ENCODE data around the gene DGCR8. TPM values are rescaled to one million over a fixed set of nuclear protein-coding genes. Genes with fewer than 3 reads are reported as not detected.
A peak's percentile ranks its signal among the peaks of the same experiment; 100 is the strongest.

DGCR8 gene
- total RNA-seq, 1 experiment from 2014 or later: 53.1 TPM

- H3K36me3 Mint-ChIP-seq (ENCODE audit: insufficient read depth, unreplicated experiment): peaks cover 90% of the 10 kb centered on the region
- no peaks in the 10 kb centered on the region for H3K9me3 Mint-ChIP-seq (ENCODE audit: unreplicated experiment)
- peak overlapping the region; percentile 87 for H3K27ac Mint-ChIP-seq (ENCODE audit: unreplicated experiment)
- ChIA-PET CTCF (interaction anchor here (1.3 to 1.4 kb wide), 2 partner anchors 13 to 154 kb away, joined by 3 to 5 read pairs; no protein-coding TSS in a partner anchor), POLR2A (interaction anchor here (0.6 to 1.2 kb wide), 3 partner anchors 37 to 95 kb away, joined by 3 to 4 read pairs (median 4); partner anchors contain the start of gene TANGO2)
- H3K4me3 Mint-ChIP-seq (ENCODE audit: unreplicated experiment): peak overlapping the region; percentile 81
- no peak for DNase-seq
- TF ChIP-seq, protein P1, sequence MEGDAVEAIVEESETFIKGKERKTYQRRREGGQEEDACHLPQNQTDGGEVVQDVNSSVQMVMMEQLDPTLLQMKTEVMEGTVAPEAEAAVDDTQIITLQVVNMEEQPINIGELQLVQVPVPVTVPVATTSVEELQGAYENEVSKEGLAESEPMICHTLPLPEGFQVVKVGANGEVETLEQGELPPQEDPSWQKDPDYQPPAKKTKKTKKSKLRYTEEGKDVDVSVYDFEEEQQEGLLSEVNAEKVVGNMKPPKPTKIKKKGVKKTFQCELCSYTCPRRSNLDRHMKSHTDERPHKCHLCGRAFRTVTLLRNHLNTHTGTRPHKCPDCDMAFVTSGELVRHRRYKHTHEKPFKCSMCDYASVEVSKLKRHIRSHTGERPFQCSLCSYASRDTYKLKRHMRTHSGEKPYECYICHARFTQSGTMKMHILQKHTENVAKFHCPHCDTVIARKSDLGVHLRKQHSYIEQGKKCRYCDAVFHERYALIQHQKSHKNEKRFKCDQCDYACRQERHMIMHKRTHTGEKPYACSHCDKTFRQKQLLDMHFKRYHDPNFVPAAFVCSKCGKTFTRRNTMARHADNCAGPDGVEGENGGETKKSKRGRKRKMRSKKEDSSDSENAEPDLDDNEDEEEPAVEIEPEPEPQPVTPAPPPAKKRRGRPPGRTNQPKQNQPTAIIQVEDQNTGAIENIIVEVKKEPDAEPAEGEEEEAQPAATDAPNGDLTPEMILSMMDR (IDR thresholded peaks at IDR 0.05; ENCODE audit: insufficient read depth in 1 of 2, low read depth in 1 of 2, low read length in 1 of 2, severe bottlenecking in 1 of 2, unreplicated experiment in 1 of 2): no peak
- intact Hi-C loops (cut with micrococcal nuclease; ENCODE audit: unreplicated experiment): loop anchor here (10.0 kb wide), 1 partner anchor 152 kb away; no protein-coding TSS in a partner anchor
- no peaks in the 10 kb centered on the region for H3K27me3 ChIP-seq (replicated peaks; ENCODE audit: control insufficient read depth, insufficient read depth, low read length)
- peaks cover 5% of the 10 kb centered on the region for H3K36me3 ChIP-seq (ENCODE audit: control insufficient read depth, insufficient read depth, low read length)
- no peaks in the 10 kb centered on the region for H3K27me3 Mint-ChIP-seq (ENCODE audit: insufficient read depth, unreplicated experiment)
- BruUV-seq (replicated peaks): TSS peak; percentile 55
- H3K4me1 Mint-ChIP-seq (ENCODE audit: low read depth, unreplicated experiment): peaks cover 6% of the 10 kb centered on the region
- peak overlapping the region; percentile 81 for H3K4me3 ChIP-seq (ENCODE audit: low read depth, low read length)
- peaks cover 22% of the 10 kb centered on the region for H3K4me1 ChIP-seq
- H3K9me3 ChIP-seq: no peaks in the 10 kb centered on the region; the same call in 1 of the 2 replicates
Measured at GRCh38 chr22:20116376-20116950, 36.4 kb downstream of the DGCR8 start.

DNA sequence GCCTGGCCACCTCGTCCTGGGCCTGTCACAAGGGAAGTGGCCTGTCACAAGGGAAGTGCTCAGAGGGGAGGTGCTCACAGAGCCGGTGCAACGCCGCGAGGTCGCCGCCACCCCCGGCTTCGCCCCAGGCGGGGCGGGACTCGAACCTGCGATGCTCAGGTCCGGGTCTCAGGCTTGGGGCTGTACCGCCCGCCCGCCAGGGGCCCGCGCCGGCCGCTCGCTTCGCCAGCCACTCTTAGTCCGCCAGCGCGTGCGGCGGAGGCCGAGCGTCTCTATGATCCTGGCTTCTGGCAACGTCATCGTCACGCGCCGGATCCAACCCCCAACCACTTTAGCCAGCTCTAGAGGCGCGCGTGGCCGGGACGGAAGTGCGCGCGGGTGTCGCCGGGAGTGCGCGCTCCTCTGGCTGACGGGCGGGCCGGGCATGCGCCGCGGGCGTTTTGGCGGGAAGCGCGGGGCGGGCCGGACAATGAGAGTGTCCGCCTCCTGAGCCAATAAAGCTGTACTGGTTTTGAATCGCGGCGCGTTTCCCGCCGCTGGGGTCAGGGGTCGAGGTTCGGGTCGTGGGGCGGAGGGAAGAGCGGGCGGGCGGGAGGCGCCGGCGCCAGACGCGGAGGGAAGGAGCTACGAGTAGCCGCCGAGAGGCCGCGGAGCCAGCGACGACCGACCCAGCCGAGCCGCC is 37.1 kb downstream of the DGCR8 start, which contains the start of gene TRMT2A:
Gene TRMT2A (minus strand): TSS at position 276 of the 682 bp plus-strand sequence. CDS start 320 bp downstream, outside the sequence.
- POLR2A ChIA-PET: interaction anchor here (0.6 to 1.2 kb wide), 6 partner anchors 9 to 175 kb away, joined by 3 to 7 read pairs (median 4); partner anchors contain the start of genes COMT, DGCR8, TANGO2 and TXNRD2
- no peaks in the 10 kb centered on the region for H3K27me3 Mint-ChIP-seq (ENCODE audit: insufficient read depth, unreplicated experiment)

More for the DNA sequence above, 37.1 kb downstream of the DGCR8 start, which contains the start of gene TRMT2A:
- CTCF ChIA-PET: interaction anchor here (0.6 to 1.4 kb wide), 3 partner anchors 10 to 154 kb away, joined by 3 to 5 read pairs (median 5); no protein-coding TSS in a partner anchor
- no TSS peak for BruUV-seq (replicated peaks)
- H3K4me1 Mint-ChIP-seq (ENCODE audit: low read depth, unreplicated experiment): peaks cover 6% of the 10 kb centered on the region
- no peaks in the 10 kb centered on the region for H3K9me3 Mint-ChIP-seq (ENCODE audit: unreplicated experiment)
- Histone ChIP-seq H3K27me3 (replicated peaks; ENCODE audit: control insufficient read depth, insufficient read depth, low read length) (no peaks in the 10 kb centered on the region), H3K4me3 (ENCODE audit: low read depth, low read length) (peak within 1 kb of the TSS; percentile 87), H3K9me3 (no peaks in the 10 kb centered on the region; the same call in 1 of the 2 replicates), H3K4me1 (peaks cover 22% of the 10 kb centered on the region), H3K36me3 (ENCODE audit: control insufficient read depth, insufficient read depth, low read length) (peaks cover 5% of the 10 kb centered on the region)
- intact Hi-C loops (cut with micrococcal nuclease; ENCODE audit: unreplicated experiment): loop anchor here (1.0 to 10.0 kb wide), 2 partner anchors 37 to 152 kb away; partner anchors contain the start of gene DGCR8
- peak within 1 kb of the TSS; percentile 87 for H3K27ac Mint-ChIP-seq (ENCODE audit: unreplicated experiment)
- peak within 1 kb of the TSS; percentile 81 for H3K4me3 Mint-ChIP-seq (ENCODE audit: unreplicated experiment)
- TF ChIP-seq, protein P1 (IDR thresholded peaks at IDR 0.05; ENCODE audit: insufficient read depth in 1 of 2, low read depth in 1 of 2, low read length in 1 of 2, severe bottlenecking in 1 of 2, unreplicated experiment in 1 of 2): peak in 1 of 2 experiments; percentile 17
- H3K36me3 Mint-ChIP-seq (ENCODE audit: insufficient read depth, unreplicated experiment): peaks cover 90% of the 10 kb centered on the region
- peak; percentile 97 to 99 for DNase-seq

Measured in Caco-2 (cell line).